NAMALWA (cell line): ENCODE results near the gene ZNF426.

Source experiments
- DNase-seq: peaks from one replicate; pipeline ENCODE4 v3.0.0-alpha.2; 2015; ENCODE audit warnings: low spot score

The ZNF426 gene

GRCh38 chr19:9498183-9498902, 40.1 kb downstream of the ZNF426 start, which contains the start of gene ZNF560:
Gene ZNF560 (minus strand): TSS chr19:9498616. CDS start chr19:9475313, 23,303 bp downstream.
- DNase-seq, result no peak

GRCh38 chr19:9494096-9494495, 44.3 kb downstream of the ZNF426 start:
- DNase-seq, result no peak

- DNase-seq, result peak; percentile 6
Observed at GRCh38 chr19:9487016-9487415, 51.4 kb downstream of the ZNF426 start.

GRCh38 chr19:9485140-9485539, 53.3 kb downstream of the ZNF426 start:
- DNase-seq, result no peak

- DNase-seq, result no peak
Observed at GRCh38 chr19:9474975-9475374, 63.5 kb downstream of the ZNF426 start.
